ENCODE measurements around the gene PLA2G2A. TPM values are rescaled to one million over a fixed set of nuclear protein-coding genes. Genes with fewer than 3 reads are reported as not detected.

The PLA2G2A gene, protein sequence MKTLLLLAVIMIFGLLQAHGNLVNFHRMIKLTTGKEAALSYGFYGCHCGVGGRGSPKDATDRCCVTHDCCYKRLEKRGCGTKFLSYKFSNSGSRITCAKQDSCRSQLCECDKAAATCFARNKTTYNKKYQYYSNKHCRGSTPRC
- not detected in 2 replicates for total RNA-seq

DNA sequence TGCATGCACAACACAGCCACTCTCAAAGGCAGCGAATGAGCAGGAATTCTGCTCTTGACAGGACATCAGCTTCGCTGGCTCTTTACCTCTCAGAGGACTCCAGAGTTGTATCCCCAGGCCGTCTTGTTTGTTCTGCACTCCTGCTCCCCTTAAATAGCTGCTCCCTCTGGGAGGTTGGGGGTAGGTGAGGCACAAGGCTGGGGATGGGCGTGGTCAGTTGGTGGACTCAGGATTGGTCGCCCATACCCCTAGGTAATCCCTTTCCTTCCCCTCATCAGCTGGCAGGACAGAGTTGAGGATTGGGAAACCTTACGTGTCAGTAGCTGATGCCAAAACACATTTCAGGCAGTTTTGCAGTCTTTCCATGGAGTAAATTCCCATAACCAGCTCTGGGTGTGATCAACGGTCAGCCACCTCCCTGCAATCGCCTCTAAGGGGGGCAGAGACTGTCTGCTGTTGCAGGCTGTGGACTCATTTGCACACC lies at the start of gene PLA2G2A:
Gene PLA2G2A, minus strand, starts transcription at position 125 of the 484 bp plus-strand sequence. CDS start 845 bp downstream, outside the sequence.

Other genes with a start within 250 kb of the PLA2G2A start
- gene TMCO4, start 179.7 kb downstream of the PLA2G2A start, total RNA-seq: 33.8 and 39.1 TPM in 2 replicates
- not detected in 2 replicates for gene RNF186, start 164.3 kb downstream of the PLA2G2A start, total RNA-seq
- 11.4 and 11.5 TPM in 2 replicates for gene OTUD3, start 97.2 kb downstream of the PLA2G2A start, total RNA-seq
- not detected in 2 replicates for gene PLA2G2E, start 56.0 kb downstream of the PLA2G2A start, total RNA-seq
- gene PLA2G5, start 90.6 kb upstream of the PLA2G2A start, total RNA-seq: not detected in 2 replicates
- not detected in 2 replicates for gene PLA2G2D, start 139.9 kb upstream of the PLA2G2A start, total RNA-seq
- gene PLA2G2F, start 159.7 kb upstream of the PLA2G2A start, total RNA-seq: under 0.01 TPM in 1 of 2 replicates, not detected in the other
- gene UBXN10, start 206.5 kb upstream of the PLA2G2A start, total RNA-seq: 0.39 and 0.43 TPM in 2 replicates
- gene PLA2G2C, start 206.9 kb upstream of the PLA2G2A start, total RNA-seq: not detected in 2 replicates